HepG2 (cell line): ENCODE data around the gene MYO5B. TPM values are rescaled to one million over a fixed set of nuclear protein-coding genes. Genes with fewer than 3 reads are reported as not detected.

Experiments
- ATF1 ChIP-seq: IDR thresholded peaks from 2 replicates; pipeline ENCODE4 v1.6.1; 2016; ENCODE audit warnings: mild to moderate bottlenecking, control low read depth
- CREB1 ChIP-seq, 2 experiments: fragments of 450-650 bp in 1 of 2; IDR thresholded peaks; 2 replicates each; pipeline ENCODE4 v1.6.1; 2016 to 2017; ENCODE audit warnings: control low read depth in 1 of 2, mild to moderate bottlenecking in 1 of 2, missing compliant biosample characterization in 1 of 2, missing genetic modification characterization in 1 of 2
- ESRRA ChIP-seq: sonication (generic); formaldehyde crosslinking; IDR thresholded peaks from 2 replicates; pipeline ENCODE4 v1.5.1; 2020; ENCODE audit warnings: mild to moderate bottlenecking, low read depth, missing genetic modification reagents
- HNF4A ChIP-seq: sonication (generic); formaldehyde crosslinking; IDR thresholded peaks from 2 replicates; pipeline ENCODE4 v1.4.0; 2020; ENCODE audit warnings: missing genetic modification reagents
- KDM1A ChIP-seq: IDR thresholded peaks from 2 replicates; pipeline ENCODE4 v1.6.1; 2016; ENCODE audit warnings: missing compliant biosample characterization
- NFKBIZ ChIP-seq: IDR thresholded peaks from 2 replicates; pipeline ENCODE4 v1.6.1; 2018; ENCODE audit warnings: missing genetic modification reagents, missing compliant biosample characterization
- NONO ChIP-seq, 2 experiments: fragments of 450-650 bp in 1 of 2; sonication (generic) in 1 of 2; formaldehyde crosslinking in 1 of 2; IDR thresholded peaks in 1 of 2; conservative IDR thresholded peaks in 1 of 2; 2 replicates each; pipeline versions ENCODE4 v1.6.1 to v1.8.0; 2017 to 2022; ENCODE audit warnings: mild to moderate bottlenecking in 1 of 2, missing genetic modification reagents in 1 of 2, moderate library complexity in 1 of 2
- PRMT3 ChIP-seq: sonication (generic); formaldehyde crosslinking; IDR thresholded peaks from 2 replicates; pipeline ENCODE4 v1.8.1; 2022; ENCODE audit warnings: low read depth, mild to moderate bottlenecking, moderate library complexity, missing genetic modification reagents, borderline replicate concordance
- SNAPC2 ChIP-seq: sonication (generic); formaldehyde crosslinking; IDR thresholded peaks from 2 replicates; pipeline ENCODE4 v1.8.1; 2022; ENCODE audit warnings: mild to moderate bottlenecking, missing genetic modification reagents
- TBL1XR1 ChIP-seq: fragments of 150-350 bp; IDR thresholded peaks from 2 replicates; pipeline ENCODE4 v1.6.1; 2014; ENCODE audit warnings: borderline replicate concordance, low read length; ENCODE audit not compliant: partially characterized antibody
- ZNF234 ChIP-seq: sonication (generic); formaldehyde crosslinking; conservative IDR thresholded peaks from 2 replicates; pipeline ENCODE4 v1.5.1; 2020; ENCODE audit warnings: mild to moderate bottlenecking, missing genetic modification reagents
- ZNF256 ChIP-seq: sonication (generic); formaldehyde crosslinking; conservative IDR thresholded peaks from 2 replicates; pipeline ENCODE4 v1.4.0; 2020; ENCODE audit warnings: missing genetic modification reagents
- ZNF501 ChIP-seq: sonication (generic); formaldehyde crosslinking; IDR thresholded peaks from 2 replicates; pipeline ENCODE4 v1.5.1; 2020; ENCODE audit warnings: mild to moderate bottlenecking, moderate library complexity, missing genetic modification reagents
- ZNF644 ChIP-seq: IDR thresholded peaks from 2 replicates; pipeline ENCODE4 v1.6.1; 2016; ENCODE audit warnings: low read depth
- polyA plus RNA-seq, 8 experiments: library from polyadenylated mRNA; depleted of rRNA in 3 of 8; stranded (reverse) in 7 of 8; unstranded in 1 of 8; fragments of >200 nt; fragmentation: Illumina TruSeq in 4 of 8; extraction: Trizol in 4 of 8; gene quantifications; 2 replicates each; pipeline versions ENCODE4 v1.2.1 to v1.2.3, GENCODE V29; 2011 to 2016; ENCODE audit warnings: low read depth in 4 of 8, missing spikeins in 1 of 8, mixed read lengths in 1 of 8; ENCODE audit not compliant: insufficient read depth in 1 of 8
- total RNA-seq, 5 experiments: library from RNA; depleted of rRNA; stranded (reverse); fragments of >200 nt; fragmentation: Illumina TruSeq; extraction: Trizol; gene quantifications; 2 replicates each; pipeline ENCODE4 v1.2.3, GENCODE V29; 2016; ENCODE audit warnings: low read depth in 1 of 5
- TF ChIP-seq, protein P1 (sequence below): IDR thresholded peaks from 2 replicates; pipeline ENCODE4 v1.6.1; 2016; ENCODE audit warnings: missing compliant biosample characterization, missing genetic modification reagents, borderline replicate concordance
- TF ChIP-seq, protein P2 (sequence below): IDR thresholded peaks from 2 replicates; pipeline ENCODE4 v1.6.1; 2016; ENCODE audit warnings: mild to moderate bottlenecking, missing biosample characterization, missing genetic modification reagents
- TF ChIP-seq, protein P3 (sequence below): sonication (generic); formaldehyde crosslinking; conservative IDR thresholded peaks from 2 replicates; pipeline ENCODE4 v1.4.0; 2020; ENCODE audit warnings: missing genetic modification reagents
- TF ChIP-seq, protein P4 (sequence below): sonication (generic); formaldehyde crosslinking; IDR thresholded peaks from 2 replicates; pipeline ENCODE4 v1.5.1; 2020; ENCODE audit warnings: missing genetic modification reagents, mild to moderate bottlenecking, borderline replicate concordance
- TF ChIP-seq, protein P5 (sequence below), 2 experiments: sonication (generic) in 1 of 2; formaldehyde crosslinking in 1 of 2; IDR thresholded peaks; 2 replicates each; pipeline versions ENCODE4 v1.6.1 to v1.9.0; 2014 to 2022; ENCODE audit warnings: antibody characterized with exemption in 1 of 2, borderline replicate concordance in 1 of 2, inconsistent platforms in 1 of 2, low read depth in 1 of 2, missing genetic modification reagents in 1 of 2

The MYO5B gene
- total and polyA plus RNA-seq, 2 of the 13 experiments (the other 11 are each of a cell fraction or from before 2014, with no cell fraction given): 13.1 to 24.0 TPM

DNA sequence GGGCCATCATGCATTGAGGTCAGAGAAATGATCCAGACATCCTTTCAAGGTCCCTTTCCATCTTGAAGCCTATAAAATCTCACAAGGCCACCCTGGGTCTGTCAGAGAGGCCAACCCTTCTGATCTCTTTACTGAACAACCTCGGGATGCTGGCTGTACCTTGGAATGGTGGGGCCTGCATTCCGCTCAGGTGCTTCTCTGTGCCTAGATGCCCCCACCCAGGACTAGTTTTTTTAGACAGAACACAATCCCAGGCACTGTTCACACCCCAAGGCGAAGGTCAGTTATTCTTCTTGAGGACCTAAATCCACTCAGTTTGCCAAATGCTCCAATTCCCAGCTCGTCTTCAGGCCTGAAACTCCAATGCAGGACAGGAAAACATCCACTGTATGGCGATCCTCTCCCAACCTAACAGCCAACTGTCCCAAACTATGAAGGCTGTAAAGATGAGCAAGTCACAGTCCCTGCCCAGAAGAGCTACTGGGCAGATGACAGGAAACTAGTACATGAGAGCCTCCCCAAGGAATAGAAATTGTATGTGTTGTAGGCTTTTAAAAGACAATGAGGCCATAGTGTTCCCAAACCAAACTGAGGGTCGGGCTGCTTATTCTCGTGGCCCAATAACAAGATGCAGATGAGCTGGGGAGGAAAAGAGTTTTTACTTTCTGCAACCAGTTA lies 227.2 kb downstream of the MYO5B start (continued):
- TF ChIP-seq ESRRA (CRISPR knock-in tag) (no peak), NONO (IDR thresholded peaks at IDR 0.05) (no peak), NONO (CRISPR knock-in tag; conservative IDR thresholded peaks at IDR 0.05) (no peak), PRMT3 (no peak), ZNF256 (CRISPR knock-in tag) (no peak), HNF4A (CRISPR knock-in tag) (no peak), NFKBIZ (no peak), SNAPC2 (no peak), ZNF234 (CRISPR knock-in tag) (no peak), CREB1 (IDR thresholded peaks at IDR 0.05) (no peak), CREB1 (CRISPR knock-in tag; IDR thresholded peaks at IDR 0.05) (no peak), ZNF644 (CRISPR knock-in tag) (0 out of 2 replicates have a peak, but pooled peaks have one; percentile 4), ATF1 (CRISPR knock-in tag) (no peak), TBL1XR1 (no peak), KDM1A (CRISPR knock-in tag) (no peak), ZNF501 (CRISPR knock-in tag) (no peak)
- TF ChIP-seq, protein P1, sequence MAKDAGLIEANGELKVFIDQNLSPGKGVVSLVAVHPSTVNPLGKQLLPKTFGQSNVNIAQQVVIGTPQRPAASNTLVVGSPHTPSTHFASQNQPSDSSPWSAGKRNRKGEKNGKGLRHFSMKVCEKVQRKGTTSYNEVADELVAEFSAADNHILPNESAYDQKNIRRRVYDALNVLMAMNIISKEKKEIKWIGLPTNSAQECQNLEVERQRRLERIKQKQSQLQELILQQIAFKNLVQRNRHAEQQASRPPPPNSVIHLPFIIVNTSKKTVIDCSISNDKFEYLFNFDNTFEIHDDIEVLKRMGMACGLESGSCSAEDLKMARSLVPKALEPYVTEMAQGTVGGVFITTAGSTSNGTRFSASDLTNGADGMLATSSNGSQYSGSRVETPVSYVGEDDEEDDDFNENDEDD: no peak
- TF ChIP-seq, protein P2, sequence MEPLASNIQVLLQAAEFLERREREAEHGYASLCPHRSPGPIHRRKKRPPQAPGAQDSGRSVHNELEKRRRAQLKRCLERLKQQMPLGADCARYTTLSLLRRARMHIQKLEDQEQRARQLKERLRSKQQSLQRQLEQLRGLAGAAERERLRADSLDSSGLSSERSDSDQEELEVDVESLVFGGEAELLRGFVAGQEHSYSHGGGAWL (CRISPR knock-in tag): no peak
- TF ChIP-seq, protein P3, sequence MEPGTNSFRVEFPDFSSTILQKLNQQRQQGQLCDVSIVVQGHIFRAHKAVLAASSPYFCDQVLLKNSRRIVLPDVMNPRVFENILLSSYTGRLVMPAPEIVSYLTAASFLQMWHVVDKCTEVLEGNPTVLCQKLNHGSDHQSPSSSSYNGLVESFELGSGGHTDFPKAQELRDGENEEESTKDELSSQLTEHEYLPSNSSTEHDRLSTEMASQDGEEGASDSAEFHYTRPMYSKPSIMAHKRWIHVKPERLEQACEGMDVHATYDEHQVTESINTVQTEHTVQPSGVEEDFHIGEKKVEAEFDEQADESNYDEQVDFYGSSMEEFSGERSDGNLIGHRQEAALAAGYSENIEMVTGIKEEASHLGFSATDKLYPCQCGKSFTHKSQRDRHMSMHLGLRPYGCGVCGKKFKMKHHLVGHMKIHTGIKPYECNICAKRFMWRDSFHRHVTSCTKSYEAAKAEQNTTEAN (CRISPR knock-in tag): no peak
- TF ChIP-seq, protein P4, sequence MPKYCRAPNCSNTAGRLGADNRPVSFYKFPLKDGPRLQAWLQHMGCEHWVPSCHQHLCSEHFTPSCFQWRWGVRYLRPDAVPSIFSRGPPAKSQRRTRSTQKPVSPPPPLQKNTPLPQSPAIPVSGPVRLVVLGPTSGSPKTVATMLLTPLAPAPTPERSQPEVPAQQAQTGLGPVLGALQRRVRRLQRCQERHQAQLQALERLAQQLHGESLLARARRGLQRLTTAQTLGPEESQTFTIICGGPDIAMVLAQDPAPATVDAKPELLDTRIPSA (CRISPR knock-in tag): no peak
- TF ChIP-seq, protein P5, sequence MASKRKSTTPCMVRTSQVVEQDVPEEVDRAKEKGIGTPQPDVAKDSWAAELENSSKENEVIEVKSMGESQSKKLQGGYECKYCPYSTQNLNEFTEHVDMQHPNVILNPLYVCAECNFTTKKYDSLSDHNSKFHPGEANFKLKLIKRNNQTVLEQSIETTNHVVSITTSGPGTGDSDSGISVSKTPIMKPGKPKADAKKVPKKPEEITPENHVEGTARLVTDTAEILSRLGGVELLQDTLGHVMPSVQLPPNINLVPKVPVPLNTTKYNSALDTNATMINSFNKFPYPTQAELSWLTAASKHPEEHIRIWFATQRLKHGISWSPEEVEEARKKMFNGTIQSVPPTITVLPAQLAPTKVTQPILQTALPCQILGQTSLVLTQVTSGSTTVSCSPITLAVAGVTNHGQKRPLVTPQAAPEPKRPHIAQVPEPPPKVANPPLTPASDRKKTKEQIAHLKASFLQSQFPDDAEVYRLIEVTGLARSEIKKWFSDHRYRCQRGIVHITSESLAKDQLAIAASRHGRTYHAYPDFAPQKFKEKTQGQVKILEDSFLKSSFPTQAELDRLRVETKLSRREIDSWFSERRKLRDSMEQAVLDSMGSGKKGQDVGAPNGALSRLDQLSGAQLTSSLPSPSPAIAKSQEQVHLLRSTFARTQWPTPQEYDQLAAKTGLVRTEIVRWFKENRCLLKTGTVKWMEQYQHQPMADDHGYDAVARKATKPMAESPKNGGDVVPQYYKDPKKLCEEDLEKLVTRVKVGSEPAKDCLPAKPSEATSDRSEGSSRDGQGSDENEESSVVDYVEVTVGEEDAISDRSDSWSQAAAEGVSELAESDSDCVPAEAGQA (IDR thresholded peaks at IDR 0.05; ENCODE audit: low read depth): no peak
- TF ChIP-seq, protein P5 (CRISPR knock-in tag; IDR thresholded peaks at IDR 0.05; ENCODE audit: borderline replicate concordance): no peak
